GM19468 (cell line): ENCODE measurements around the gene CFAP46.
"Not testable (repeated sequence)": the region's sequence is repeated elsewhere in the genome, so short reads cannot be mapped to it uniquely, and the experiment has no call there.

Experiments used
- ATAC-seq: cut with Tn5 transposase; IDR thresholded peaks from one replicate; pipeline ENCODE4 v1.9.1; 2021; ENCODE audit warnings: mild to moderate bottlenecking, moderate library complexity, moderate number of reproducible peaks; ENCODE audit not compliant: unreplicated experiment; ENCODE audit errors: extremely low read depth

CFAP46 gene

GRCh38 chr10:132786884-132787494 is 155.4 kb downstream of the CFAP46 start:
- ATAC-seq: no peak

DNA sequence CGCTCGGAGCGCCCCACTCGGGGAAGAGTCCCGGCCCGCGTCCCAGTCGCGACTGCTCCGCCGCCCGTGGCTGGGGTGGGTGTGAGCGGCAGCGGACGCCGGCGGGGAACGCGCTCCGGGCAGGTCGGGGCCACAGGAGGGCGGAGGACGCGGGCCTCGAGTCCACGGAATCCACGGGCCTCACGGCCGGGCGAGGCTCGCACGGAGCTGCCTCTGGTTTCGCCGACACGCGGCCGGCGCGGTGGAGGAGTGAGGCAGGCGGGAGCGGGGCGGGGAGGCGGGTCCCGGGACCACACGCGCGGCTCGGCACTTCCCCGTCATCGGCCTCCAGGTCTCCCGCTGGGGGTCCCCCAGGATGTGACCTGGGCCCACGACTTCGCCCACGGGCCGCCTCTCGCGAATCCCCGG is 155.9 kb downstream of the CFAP46 start:
- ATAC-seq: no peak

DNA sequence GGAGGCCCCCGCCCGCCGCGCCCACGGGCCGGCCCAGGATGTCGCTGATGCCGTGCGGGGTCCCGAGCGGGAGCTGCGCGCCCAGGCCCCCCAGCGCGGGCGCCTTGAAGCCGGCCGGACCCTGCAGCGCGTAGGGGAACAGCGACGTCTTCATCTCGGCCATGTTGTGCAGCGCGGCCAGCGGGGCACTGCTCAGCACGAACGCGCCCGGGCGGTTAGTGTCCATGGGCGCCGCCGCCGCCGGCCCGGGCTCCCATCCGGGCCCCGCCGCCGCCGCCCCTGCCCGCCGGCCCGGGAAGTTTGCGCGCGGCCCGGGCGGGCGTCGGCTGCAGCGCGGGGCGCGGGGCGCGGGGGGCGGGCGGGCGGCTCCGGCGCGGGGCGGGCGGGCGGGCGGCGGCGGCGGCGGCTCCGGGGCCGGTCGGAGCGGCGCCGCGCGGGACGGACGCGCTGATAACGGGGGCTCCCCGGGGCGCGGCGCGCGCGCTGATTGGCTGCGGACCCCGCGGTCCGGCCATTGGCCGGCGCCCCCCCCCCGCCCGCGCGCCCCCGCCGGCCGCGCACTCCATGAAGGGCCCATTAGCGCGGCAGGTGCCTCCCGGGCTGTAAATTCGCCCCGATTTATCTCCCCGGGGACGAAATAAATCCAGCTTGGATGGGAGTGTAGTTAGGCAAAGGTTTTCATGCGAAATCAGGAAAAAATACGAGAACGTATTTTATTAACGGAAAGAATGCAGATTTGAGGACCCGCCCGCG is 156.5 kb downstream of the CFAP46 start, which contains the start of gene NKX6-2:
NKX6-2 (minus strand) TSS at position 425 of the 753 bp plus-strand sequence; CDS start at position 226, 199 bp downstream.
- ATAC-seq: no peak

DNA sequence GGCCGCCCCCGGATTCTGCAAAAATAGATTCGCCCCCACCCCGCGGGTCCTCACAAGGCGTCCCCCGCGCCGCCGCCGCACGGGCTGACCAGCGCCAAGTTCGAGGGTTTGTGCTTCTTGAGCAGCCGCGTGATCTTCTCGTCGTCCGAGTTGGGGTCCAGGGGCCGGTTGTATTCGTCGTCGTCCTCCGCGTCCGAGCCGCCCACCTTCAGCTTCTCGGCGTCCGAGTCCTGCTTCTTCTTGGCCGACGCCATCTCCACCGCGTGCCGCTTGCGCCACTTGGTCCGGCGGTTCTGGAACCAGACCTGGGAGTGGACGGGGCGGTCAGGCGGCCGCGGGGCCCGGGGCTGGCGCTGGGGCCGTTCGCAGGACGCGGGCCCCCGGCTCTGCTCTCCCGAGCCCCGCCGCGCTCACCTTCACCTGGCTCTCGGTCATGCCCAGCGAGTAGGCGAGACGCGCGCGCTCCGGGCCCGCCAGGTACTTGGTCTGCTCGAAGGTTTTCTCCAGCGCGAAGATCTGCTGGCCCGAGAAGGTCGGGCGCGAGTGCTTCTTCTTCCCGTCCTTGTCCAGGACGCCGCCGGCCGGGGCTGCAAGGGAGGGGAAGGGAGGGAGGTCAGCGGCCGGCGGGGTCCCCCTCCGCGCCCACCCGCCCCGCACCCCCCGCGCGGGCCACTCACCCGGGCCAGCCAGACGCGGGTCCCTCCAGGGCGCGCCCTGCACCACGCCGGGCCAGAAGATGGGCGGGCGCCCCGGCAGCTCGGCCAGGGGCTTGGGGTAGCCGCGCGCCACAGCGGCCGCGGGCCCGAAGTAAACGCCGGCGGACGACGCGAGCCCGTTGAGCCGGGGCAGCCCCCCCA is 157.3 kb downstream of the CFAP46 start:
- ATAC-seq: no peak

DNA sequence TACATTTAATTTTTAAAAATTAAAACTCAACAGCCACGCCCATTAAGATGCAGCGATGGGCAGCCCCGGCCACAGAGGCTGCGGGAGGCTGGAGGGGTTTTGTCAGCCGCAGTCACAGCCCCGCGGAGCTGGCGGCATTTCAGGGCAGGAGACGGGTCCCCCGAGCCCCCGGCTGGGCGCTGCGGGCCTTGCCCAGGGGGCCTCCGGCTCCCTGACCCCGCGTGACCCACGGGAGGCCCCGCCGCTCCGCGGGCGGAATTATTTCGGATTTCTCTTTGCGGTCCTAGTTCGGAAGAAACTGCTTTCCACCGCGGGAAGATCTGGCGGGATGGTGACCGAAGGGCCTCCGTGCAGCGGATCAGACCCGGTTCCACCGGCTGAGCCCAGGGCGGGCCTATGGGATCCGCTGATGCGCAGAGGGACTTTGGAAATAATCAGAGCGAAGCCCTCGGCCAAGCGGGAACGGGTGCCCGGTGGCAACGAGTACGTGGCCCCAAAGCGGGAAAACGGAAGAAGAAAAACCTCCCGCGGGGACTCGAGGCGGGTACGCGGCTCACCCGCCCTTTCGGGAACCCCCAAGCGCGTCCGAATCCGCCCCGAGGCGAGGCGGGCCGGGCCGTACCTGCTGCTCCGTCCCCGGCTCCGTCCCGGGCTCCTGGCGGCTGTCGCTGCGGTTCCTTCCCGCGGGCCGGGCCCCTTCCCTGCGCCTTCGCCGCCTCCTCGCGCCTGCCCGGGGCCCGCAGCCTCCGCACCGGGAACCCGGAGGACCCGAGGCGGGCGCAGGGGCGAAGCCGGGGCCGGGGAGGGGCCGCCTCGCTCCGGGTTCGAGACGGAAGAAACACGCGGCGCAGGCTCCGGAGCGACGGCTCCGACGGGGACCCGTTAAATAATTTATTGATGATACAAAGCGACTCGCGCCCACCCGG is 158.2 kb downstream of the CFAP46 start:
- no peak for ATAC-seq

GRCh38 chr10:132783165-132783939 is 159.0 kb downstream of the CFAP46 start:
- ATAC-seq: no peak

- no peak for ATAC-seq
These were observed 160.8 kb downstream of the CFAP46 start for GRCh38 chr10:132781556-132781955.

DNA sequence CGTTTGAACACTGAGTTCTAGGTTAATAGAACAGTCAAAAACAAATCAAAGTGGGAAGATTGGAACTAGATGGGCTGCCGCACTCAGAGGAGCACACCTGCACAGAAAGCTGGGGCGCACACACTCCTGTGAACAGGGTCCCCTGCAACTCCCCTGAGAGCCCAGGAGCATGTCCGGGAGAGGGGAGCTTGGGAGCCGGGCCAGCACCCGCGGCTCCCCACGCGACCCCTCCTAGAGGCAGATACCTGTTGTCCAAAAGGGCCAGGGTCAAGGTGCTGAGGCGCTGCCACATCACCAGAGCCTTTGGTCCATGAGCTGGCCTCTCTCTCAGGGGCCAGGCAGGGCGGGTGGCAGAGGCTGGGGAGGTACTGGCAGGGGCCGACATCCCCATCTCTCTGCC is 162.0 kb downstream of the CFAP46 start:
- no peak for ATAC-seq

GRCh38 chr10:132779549-132780294 is 162.6 kb downstream of the CFAP46 start:
- ATAC-seq: no peak

DNA sequence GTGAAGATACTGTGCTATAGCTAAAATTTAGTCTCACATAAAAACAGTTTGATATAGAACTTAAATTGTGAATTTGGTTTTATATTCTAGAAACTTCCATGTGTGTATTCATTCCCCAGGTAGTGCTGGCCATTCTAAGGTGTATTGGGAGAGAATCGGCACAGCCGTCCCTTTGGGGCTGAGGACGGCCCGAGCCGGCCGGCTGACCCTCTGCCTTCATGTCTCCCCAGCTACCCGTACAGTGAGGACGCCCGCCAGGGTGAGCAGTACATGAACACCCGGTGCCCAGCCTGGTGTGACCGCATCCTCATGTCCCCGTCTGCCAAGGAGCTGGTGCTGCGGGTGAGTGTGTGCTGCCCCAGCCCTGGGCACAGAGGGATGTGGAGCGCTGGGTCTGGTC is 164.9 kb downstream of the CFAP46 start:
- no peak for ATAC-seq

DNA sequence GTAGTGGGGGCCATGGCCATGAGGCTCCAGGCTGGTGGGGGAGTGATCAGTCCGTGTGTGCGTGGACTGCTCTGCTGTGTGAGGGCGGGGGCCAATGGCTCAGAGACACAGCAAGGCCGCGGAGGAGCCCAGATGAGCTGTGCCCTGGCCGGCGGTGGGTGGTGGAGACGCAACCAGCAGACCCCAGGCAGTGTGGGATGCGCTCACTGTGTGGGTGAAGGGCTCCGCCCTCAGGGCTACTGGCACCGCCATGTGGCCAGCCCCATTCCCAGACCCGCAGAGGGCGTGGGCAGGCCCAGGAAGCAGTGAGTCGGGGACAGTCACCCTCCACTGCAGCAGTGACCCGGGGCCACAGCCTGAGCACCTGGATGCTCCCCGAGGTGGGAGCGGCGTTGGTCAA is 165.5 kb downstream of the CFAP46 start:
- no peak for ATAC-seq

- no peak for ATAC-seq
These were observed 166.2 kb downstream of the CFAP46 start for GRCh38 chr10:132776186-132776585.

- ATAC-seq: no peak
These were observed 167.2 kb downstream of the CFAP46 start for GRCh38 chr10:132774902-132775863.

DNA sequence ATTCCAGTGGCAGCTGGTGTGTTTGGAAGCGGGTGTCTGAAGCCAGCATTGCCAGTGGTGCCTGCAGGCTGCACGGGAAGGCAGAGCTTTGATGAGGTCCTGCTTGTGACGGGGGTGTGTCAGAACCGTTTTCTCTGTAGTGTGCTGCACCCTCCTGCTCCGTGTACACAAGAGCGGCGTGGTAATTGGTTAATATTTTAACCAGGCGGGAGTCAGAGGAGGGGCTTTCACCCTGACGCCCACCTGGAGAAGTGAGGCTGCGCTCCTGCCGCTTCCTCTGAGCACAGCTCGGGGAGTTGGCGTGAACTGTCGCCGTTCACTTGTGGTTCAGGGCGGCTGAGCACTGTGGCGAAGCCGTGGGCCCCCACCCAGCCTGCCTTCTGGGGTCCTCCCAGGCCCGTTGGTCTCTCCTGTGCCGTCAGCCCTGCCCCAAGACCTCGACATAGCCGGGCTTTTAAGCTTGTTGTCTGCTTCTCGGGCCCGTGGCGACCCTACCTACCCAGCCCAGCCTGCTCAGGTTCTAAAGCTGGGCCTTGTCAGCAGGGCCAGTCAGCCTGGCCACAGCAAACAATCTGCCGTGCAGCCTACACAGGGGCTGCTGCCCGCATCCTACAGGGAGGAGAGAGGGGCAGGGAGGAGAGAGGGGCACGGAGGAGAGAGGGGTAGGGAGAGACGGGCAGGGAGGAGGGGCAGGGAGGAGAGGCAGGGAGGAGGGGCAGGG is 168.0 kb downstream of the CFAP46 start:
- no peak for ATAC-seq

- not testable (repeated sequence) for ATAC-seq
These were observed 169.6 kb downstream of the CFAP46 start for GRCh38 chr10:132772816-132773215.
